Activated CD4-positive, alpha-beta T cell treated with anti-CD3 and anti-CD28 coated beads for 24 hours (primary cell): ENCODE results near the gene SYS1.

Experiments used
- DNase-seq, 2 donors: peaks; one replicate each; pipeline ENCODE4 v3.0.0-alpha.2; 2020; ENCODE audit warnings: low read depth in 2 of 2

SYS1 gene

GRCh38 chr20:45387274-45387673, 24.3 kb downstream of the SYS1 start:
- no peak for DNase-seq

GRCh38 chr20:45390931-45391330, 28.0 kb downstream of the SYS1 start:
- no peak for DNase-seq

GRCh38 chr20:45391559-45391958, 28.6 kb downstream of the SYS1 start:
- no peak for DNase-seq

GRCh38 chr20:45392733-45393132, 29.8 kb downstream of the SYS1 start:
- DNase-seq = no peak

- no peak for DNase-seq
These were observed 31.5 kb downstream of the SYS1 start for GRCh38 chr20:45394221-45395113.

- DNase-seq = no peak
These were observed 32.1 kb downstream of the SYS1 start for GRCh38 chr20:45395114-45395415.

GRCh38 chr20:45399018-45399417, 36.1 kb downstream of the SYS1 start:
- DNase-seq = no peak

GRCh38 chr20:45400346-45401031, 37.5 kb downstream of the SYS1 start:
- DNase-seq = no peak

- no peak for DNase-seq
These were observed 40.0 kb downstream of the SYS1 start for GRCh38 chr20:45402946-45403345.

- no peak for DNase-seq
These were observed 41.5 kb downstream of the SYS1 start for GRCh38 chr20:45404438-45404837.

GRCh38 chr20:45405571-45406259, 42.8 kb downstream of the SYS1 start:
- DNase-seq = no peak

GRCh38 chr20:45406260-45407066, 43.5 kb downstream of the SYS1 start:
- peak in 1 of 2 donors; percentile 40 for DNase-seq

GRCh38 chr20:45407067-45407745, 44.2 kb downstream of the SYS1 start:
- DNase-seq = no peak

GRCh38 chr20:45407783-45408645, 45.1 kb downstream of the SYS1 start, which contains the start of gene DBNDD2:
Gene DBNDD2, plus strand, starts transcription at chr20:45408289. Its CDS starts 179 bp downstream, at chr20:45408468.
- DNase-seq = no peak

- DNase-seq = no peak
These were observed 45.8 kb downstream of the SYS1 start for GRCh38 chr20:45408646-45409213.

- no peak for DNase-seq
These were observed 46.7 kb downstream of the SYS1 start for GRCh38 chr20:45409521-45410272.

GRCh38 chr20:45410887-45411286, 47.9 kb downstream of the SYS1 start:
- DNase-seq = no peak

GRCh38 chr20:45412653-45413052, 49.7 kb downstream of the SYS1 start:
- no peak for DNase-seq

GRCh38 chr20:45413479-45413878, 50.5 kb downstream of the SYS1 start:
- no peak for DNase-seq
